GM12864 (cell line): ENCODE results near the gene TRIM14.

Experiments
- DNase-seq: peaks from one replicate; pipeline ENCODE4 v3.0.0-alpha.2; 2011; ENCODE audit warnings: low read depth
- H3K4me3 ChIP-seq: 2 replicates; pipeline ENCODE4 v1.5.1; 2011; ENCODE audit warnings: mild to moderate bottlenecking, low read depth, low read length, control low read depth
- CTCF ChIP-seq: IDR thresholded peaks from 2 replicates; pipeline ENCODE4 v1.5.1; 2011; ENCODE audit warnings: low read depth, mild to moderate bottlenecking, moderate library complexity, low read length, control low read depth, inconsistent platforms; ENCODE audit errors: missing control alignments

TRIM14 gene

GRCh38 chr9:98159301-98159700 is 40.3 kb upstream of the TRIM14 start:
- DNase-seq = no peak
- TF ChIP-seq CTCF = no peak
- H3K4me3 ChIP-seq = no peak overlapping the region

- TF ChIP-seq CTCF = no peak
- no peak overlapping the region for H3K4me3 ChIP-seq
- DNase-seq = no peak
These were observed 39.2 kb upstream of the TRIM14 start for GRCh38 chr9:98158071-98158831.

GRCh38 chr9:98157372-98157771 is 38.4 kb upstream of the TRIM14 start:
- DNase-seq = no peak
- TF ChIP-seq CTCF = no peak
- no peak overlapping the region for H3K4me3 ChIP-seq

DNA sequence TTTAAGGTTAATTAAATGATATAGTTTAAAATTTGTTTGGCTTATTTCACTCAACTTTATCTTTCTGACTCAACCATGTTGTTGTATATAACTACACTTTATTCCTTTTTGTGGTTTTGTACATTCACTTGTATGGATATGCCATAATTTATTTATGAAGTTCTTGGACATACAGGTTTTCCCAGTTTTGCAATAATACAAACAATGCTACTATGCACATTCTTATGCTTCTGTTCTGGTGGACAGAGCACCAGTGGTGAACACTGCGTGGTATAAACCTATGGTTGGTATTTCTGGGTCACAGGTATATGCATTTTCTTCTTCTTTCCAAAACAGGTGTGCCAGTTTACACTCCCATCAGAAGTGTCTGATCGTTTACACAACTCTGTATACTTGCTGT is 35.7 kb upstream of the TRIM14 start:
- no peak for TF ChIP-seq CTCF
- no peak overlapping the region for H3K4me3 ChIP-seq
- no peak for DNase-seq

GRCh38 chr9:98152526-98152925 is 33.5 kb upstream of the TRIM14 start:
- no peak for DNase-seq
- H3K4me3 ChIP-seq = no peak overlapping the region
- no peak for TF ChIP-seq CTCF

GRCh38 chr9:98150721-98151120 is 31.7 kb upstream of the TRIM14 start:
- H3K4me3 ChIP-seq = no peak overlapping the region
- no peak for TF ChIP-seq CTCF
- DNase-seq = no peak

GRCh38 chr9:98150164-98150563 is 31.1 kb upstream of the TRIM14 start:
- no peak for DNase-seq
- no peak overlapping the region for H3K4me3 ChIP-seq
- TF ChIP-seq CTCF = no peak
